SW 1271 (cell line): Measurements from ENCODE around the gene SMAD2.
A peak's percentile ranks its signal among the peaks of the same experiment; 100 is the strongest.
"Not testable (repeated sequence)": the region's sequence is repeated elsewhere in the genome, so short reads cannot be mapped to it uniquely, and the experiment has no call there.

ENCODE experiments used
- DNase-seq, 2 experiments: peaks; one replicate each; lab custom pipeline; 2025; lab: John Stamatoyannopoulos, UW

SMAD2 gene

GRCh38 chr18:47793609-47794008 is 136.8 kb downstream of the SMAD2 start:
- DNase-seq = no peak

GRCh38 chr18:47791461-47791985 is 138.9 kb downstream of the SMAD2 start:
- no peak for DNase-seq

- no peak for DNase-seq
Observed at GRCh38 chr18:47790036-47790435, 140.4 kb downstream of the SMAD2 start.

- DNase-seq = no peak
Observed at GRCh38 chr18:47788621-47789020, 141.8 kb downstream of the SMAD2 start.

- DNase-seq = no peak
Observed at GRCh38 chr18:47781561-47781960, 148.9 kb downstream of the SMAD2 start.

GRCh38 chr18:47780011-47780725 is 150.3 kb downstream of the SMAD2 start:
- DNase-seq = no peak

- no peak for DNase-seq
Observed at GRCh38 chr18:47779381-47779780, 151.1 kb downstream of the SMAD2 start.

- DNase-seq = no peak
Observed at GRCh38 chr18:47777626-47778025, 152.8 kb downstream of the SMAD2 start.

GRCh38 chr18:47775961-47776360 is 154.5 kb downstream of the SMAD2 start:
- no peak for DNase-seq

GRCh38 chr18:47773931-47774330 is 156.5 kb downstream of the SMAD2 start:
- no peak for DNase-seq

GRCh38 chr18:47772374-47773248 is 157.8 kb downstream of the SMAD2 start:
- DNase-seq = peak in 1 of 2 experiments; percentile 27

GRCh38 chr18:47771922-47772321 is 158.5 kb downstream of the SMAD2 start:
- no peak for DNase-seq

GRCh38 chr18:47767699-47768098 is 162.8 kb downstream of the SMAD2 start:
- DNase-seq = no peak

- DNase-seq = not testable (repeated sequence)
Observed at GRCh38 chr18:47767198-47767597, 163.3 kb downstream of the SMAD2 start.
